Stomach (tissue), 8 donors: Measurements from ENCODE around the gene OR4C12. TPM values are rescaled to one million over a fixed set of nuclear protein-coding genes. Genes with fewer than 3 reads are reported as not detected.

Experiments
- polyA plus RNA-seq, 3 donors: library from polyadenylated mRNA; stranded (reverse); fragments of 200-250 nt; gene quantifications; one replicate each; pipeline ENCODE4 v1.2.3, GENCODE V29; 2013
- total RNA-seq, 5 donors: library from RNA; depleted of rRNA; stranded (reverse); fragments of >200 nt; gene quantifications; one replicate each; pipeline versions ENCODE4 v1.1.0 to v1.2.3, GENCODE V29; 2014 to 2016
- donor health status: healthy with polysubstance abuse.
- donor health status: Bipolar disorder and iron deficiency.
- donor health status: healthy.

The OR4C12 gene
- total and polyA plus RNA-seq, 8 donors = not detected

Other genes with a start within 250 kb of the OR4C12 start
- not detected for gene OR4C13, start 30.1 kb downstream of the OR4C12 start, total RNA-seq
- gene OR4C13, start 30.1 kb downstream of the OR4C12 start, polyA plus RNA-seq = not detected
- gene OR4C45, start 50.3 kb upstream of the OR4C12 start, total RNA-seq = not detected
- gene OR4C45, start 50.3 kb upstream of the OR4C12 start, polyA plus RNA-seq = not detected